HepG2 (cell line): Measurements from ENCODE around the gene RRP12. TPM values are rescaled to one million over a fixed set of nuclear protein-coding genes. Genes with fewer than 3 reads are reported as not detected.

Experiments used
- CBX2 ChIP-seq, 2 experiments: fragments of 200-600 bp in 1 of 2; sonication (generic); formaldehyde crosslinking in 1 of 2; IDR thresholded peaks; 2 replicates each; pipeline versions ENCODE4 v1.7.0 to v1.8.1; 2018 to 2022; ENCODE audit warnings: low read depth in 2 of 2, low read length in 1 of 2, mild to moderate bottlenecking in 1 of 2, missing genetic modification reagents in 1 of 2
- EED ChIP-seq: sonication (generic); formaldehyde crosslinking; IDR thresholded peaks from 2 replicates; pipeline ENCODE4 v1.5.0; 2020; ENCODE audit warnings: mild to moderate bottlenecking, missing genetic modification reagents
- HDAC1 ChIP-seq: sonication (generic); formaldehyde crosslinking; IDR thresholded peaks from 2 replicates; pipeline ENCODE4 v1.5.1; 2020; ENCODE audit warnings: mild to moderate bottlenecking, missing genetic modification reagents
- HOXA3 ChIP-seq: sonication (generic); formaldehyde crosslinking; IDR thresholded peaks from 2 replicates; pipeline ENCODE4 v1.5.0; 2020; ENCODE audit warnings: missing genetic modification reagents
- KAT8 ChIP-seq: IDR thresholded peaks from 2 replicates; pipeline ENCODE4 v1.6.1; 2016; ENCODE audit warnings: missing genetic modification reagents, missing compliant biosample characterization
- KDM6A ChIP-seq: IDR thresholded peaks from 2 replicates; pipeline ENCODE4 v1.6.1; 2016; ENCODE audit warnings: low read depth
- MTA3 ChIP-seq: sonication (generic); formaldehyde crosslinking; IDR thresholded peaks from 2 replicates; pipeline ENCODE4 v1.4.0; 2020; ENCODE audit warnings: missing genetic modification reagents
- MXI1 ChIP-seq: IDR thresholded peaks from 3 replicates; pipeline ENCODE4 v1.6.1; 2012; ENCODE audit warnings: low read depth, low read length, inconsistent platforms, borderline replicate concordance
- NFRKB ChIP-seq: fragments of 450-650 bp; IDR thresholded peaks from 2 replicates; pipeline ENCODE4 v1.6.1; 2017
- ONECUT2 ChIP-seq: sonication (generic); formaldehyde crosslinking; IDR thresholded peaks from 2 replicates; pipeline ENCODE4 v1.4.0; 2020; ENCODE audit warnings: missing genetic modification reagents
- PHF5A ChIP-seq: IDR thresholded peaks from one replicate; pipeline ENCODE4 v1.6.1; 2018; ENCODE audit warnings: low read depth, missing genetic modification reagents; ENCODE audit not compliant: unreplicated experiment
- RAD51 ChIP-seq: fragments of 450-650 bp; IDR thresholded peaks from 2 replicates; pipeline ENCODE4 v1.6.1; 2016; ENCODE audit warnings: borderline replicate concordance
- RFX1 ChIP-seq: fragments of 450-650 bp; IDR thresholded peaks from 2 replicates; pipeline ENCODE4 v1.6.1; 2017
- SIX1 ChIP-seq: sonication (generic); formaldehyde crosslinking; IDR thresholded peaks from 2 replicates; pipeline ENCODE4 v1.4.0; 2020; ENCODE audit warnings: missing genetic modification reagents, borderline replicate concordance
- ZFX ChIP-seq: sonication (generic); formaldehyde crosslinking; IDR thresholded peaks from 2 replicates; pipeline ENCODE4 v1.4.0; 2020; ENCODE audit warnings: mild to moderate bottlenecking, low read depth, missing genetic modification reagents, moderate library complexity
- ZIK1 ChIP-seq: sonication (generic); formaldehyde crosslinking; IDR thresholded peaks from 2 replicates; pipeline ENCODE4 v1.5.0; 2020; ENCODE audit warnings: mild to moderate bottlenecking, low read depth, missing genetic modification reagents, borderline replicate concordance
- ZNF136 ChIP-seq: sonication (generic); formaldehyde crosslinking; IDR thresholded peaks from 2 replicates; pipeline ENCODE4 v1.8.1; 2022; ENCODE audit warnings: low read depth, mild to moderate bottlenecking, moderate library complexity, missing genetic modification reagents
- ZNF30 ChIP-seq: sonication (generic); formaldehyde crosslinking; IDR thresholded peaks from 2 replicates; pipeline ENCODE4 v1.5.0; 2020; ENCODE audit warnings: mild to moderate bottlenecking, missing genetic modification reagents
- ZNF577 ChIP-seq: sonication (generic); formaldehyde crosslinking; IDR thresholded peaks from 2 replicates; pipeline ENCODE4 v1.4.0; 2020; ENCODE audit warnings: mild to moderate bottlenecking, low read depth, missing genetic modification reagents, borderline replicate concordance
- ZNF619 ChIP-seq: sonication (generic); formaldehyde crosslinking; IDR thresholded peaks from 2 replicates; pipeline ENCODE4 v1.4.0; 2020; ENCODE audit warnings: mild to moderate bottlenecking, missing genetic modification reagents
- ZNF879 ChIP-seq: sonication (generic); formaldehyde crosslinking; IDR thresholded peaks from 2 replicates; pipeline ENCODE4 v1.8.1; 2023; ENCODE audit warnings: missing genetic modification reagents
- polyA plus RNA-seq, 8 experiments: library from polyadenylated mRNA; depleted of rRNA in 3 of 8; stranded (reverse) in 7 of 8; unstranded in 1 of 8; fragments of >200 nt; fragmentation: Illumina TruSeq in 4 of 8; extraction: Trizol in 4 of 8; gene quantifications; 2 replicates each; pipeline versions ENCODE4 v1.2.1 to v1.2.3, GENCODE V29; 2011 to 2016; ENCODE audit warnings: low read depth in 4 of 8, missing spikeins in 1 of 8, mixed read lengths in 1 of 8; ENCODE audit not compliant: insufficient read depth in 1 of 8
- total RNA-seq, 5 experiments: library from RNA; depleted of rRNA; stranded (reverse); fragments of >200 nt; fragmentation: Illumina TruSeq; extraction: Trizol; gene quantifications; 2 replicates each; pipeline ENCODE4 v1.2.3, GENCODE V29; 2016; ENCODE audit warnings: low read depth in 1 of 5
- TF ChIP-seq, protein P1 (sequence below): sonication (generic); formaldehyde crosslinking; IDR thresholded peaks from 2 replicates; pipeline ENCODE4 v1.5.1; 2020; ENCODE audit warnings: mild to moderate bottlenecking, missing genetic modification reagents, borderline replicate concordance
- TF ChIP-seq, protein P2 (sequence below): sonication (generic); formaldehyde crosslinking; IDR thresholded peaks from 2 replicates; pipeline ENCODE4 v1.4.0; 2020; ENCODE audit warnings: missing genetic modification reagents
- TF ChIP-seq, protein P3 (sequence below): IDR thresholded peaks from 2 replicates; pipeline ENCODE4 v1.6.1; 2012; ENCODE audit warnings: inconsistent platforms
- TF ChIP-seq, protein P4 (sequence below): fragments of 450-650 bp; IDR thresholded peaks from 2 replicates; pipeline ENCODE4 v1.6.1; 2017
- TF ChIP-seq, protein P5 (sequence below): sonication (generic); formaldehyde crosslinking; IDR thresholded peaks from 2 replicates; pipeline ENCODE4 v1.8.0; 2022; ENCODE audit warnings: low read depth, missing genetic modification reagents

Gene RRP12
- total and polyA plus RNA-seq, 2 of the 13 experiments (the other 11 are each of a cell fraction or from before 2014, with no cell fraction given): 13.2 to 39.4 TPM

DNA sequence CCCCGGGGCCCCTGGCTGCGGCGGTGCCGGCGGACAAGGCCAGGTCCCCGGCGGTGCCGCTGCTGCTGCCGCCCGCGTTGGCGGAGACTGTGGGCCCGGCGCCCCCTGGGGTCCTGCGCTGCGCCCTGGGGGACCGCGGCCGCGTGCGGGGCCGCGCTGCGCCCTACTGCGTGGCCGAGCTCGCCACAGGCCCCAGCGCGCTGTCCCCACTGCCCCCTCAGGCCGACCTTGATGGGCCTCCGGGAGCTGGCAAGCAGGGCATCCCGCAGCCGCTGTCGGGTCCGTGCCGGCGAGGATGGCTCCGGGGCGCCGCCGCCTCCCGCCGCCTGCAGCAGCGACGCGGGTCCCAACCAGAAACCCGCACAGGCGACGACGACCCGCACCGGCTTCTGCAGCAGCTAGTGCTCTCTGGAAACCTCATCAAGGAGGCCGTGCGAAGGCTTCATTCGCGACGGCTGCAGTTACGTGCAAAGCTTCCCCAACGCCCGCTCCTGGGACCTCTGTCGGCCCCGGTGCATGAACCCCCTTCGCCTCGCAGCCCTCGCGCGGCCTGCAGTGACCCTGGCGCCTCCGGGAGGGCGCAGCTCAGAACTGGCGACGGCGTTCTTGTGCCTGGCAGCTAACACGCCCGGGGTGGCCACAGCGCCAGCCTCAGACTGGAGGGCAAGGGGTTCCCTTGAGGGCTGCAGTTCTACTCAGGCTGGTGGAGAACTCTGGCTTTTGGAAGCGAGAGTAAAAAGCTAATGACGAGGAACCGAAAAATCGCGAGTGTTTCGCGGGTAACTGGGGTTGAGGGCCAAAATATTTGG lies 81.3 kb downstream of the RRP12 start (continued):
- TF ChIP-seq ZIK1 (no peak), ZFX (CRISPR knock-in tag) (peak; percentile 70), SIX1 (CRISPR knock-in tag) (no peak), ZNF577 (CRISPR knock-in tag) (no peak), PHF5A (no peak), RFX1 (no peak), MXI1 (no peak), NFRKB (no peak), ZNF136 (CRISPR knock-in tag) (no peak), HOXA3 (CRISPR knock-in tag) (peak; percentile 48; the same call in 1 of the 2 replicates), CBX2 (IDR thresholded peaks at IDR 0.05; ENCODE audit: low read depth, low read length) (no peak), CBX2 (CRISPR knock-in tag; IDR thresholded peaks at IDR 0.05; ENCODE audit: low read depth) (no peak), RAD51 (no peak), KAT8 (CRISPR knock-in tag) (peak; percentile 56; the same call in 1 of the 2 replicates), KDM6A (no peak), EED (no peak), ZNF30 (CRISPR knock-in tag) (no peak), ZNF879 (CRISPR knock-in tag) (no peak), ZNF619 (CRISPR knock-in tag) (no peak), HDAC1 (CRISPR knock-in tag) (peak; percentile 74), MTA3 (CRISPR knock-in tag) (no peak), ONECUT2 (no peak)
- TF ChIP-seq, protein P1, sequence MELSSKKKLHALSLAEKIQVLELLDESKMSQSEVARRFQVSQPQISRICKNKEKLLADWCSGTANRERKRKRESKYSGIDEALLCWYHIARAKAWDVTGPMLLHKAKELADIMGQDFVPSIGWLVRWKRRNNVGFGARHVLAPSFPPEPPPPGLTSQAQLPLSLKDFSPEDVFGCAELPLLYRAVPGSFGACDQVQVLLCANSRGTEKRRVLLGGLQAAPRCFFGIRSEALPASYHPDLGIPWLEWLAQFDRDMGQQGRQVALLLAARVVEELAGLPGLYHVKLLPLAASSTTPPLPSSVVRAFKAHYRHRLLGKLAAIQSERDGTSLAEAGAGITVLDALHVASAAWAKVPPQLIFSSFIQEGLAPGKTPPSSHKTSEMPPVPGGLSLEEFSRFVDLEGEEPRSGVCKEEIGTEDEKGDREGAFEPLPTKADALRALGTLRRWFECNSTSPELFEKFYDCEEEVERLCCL (CRISPR knock-in tag): no peak
- TF ChIP-seq, protein P2, sequence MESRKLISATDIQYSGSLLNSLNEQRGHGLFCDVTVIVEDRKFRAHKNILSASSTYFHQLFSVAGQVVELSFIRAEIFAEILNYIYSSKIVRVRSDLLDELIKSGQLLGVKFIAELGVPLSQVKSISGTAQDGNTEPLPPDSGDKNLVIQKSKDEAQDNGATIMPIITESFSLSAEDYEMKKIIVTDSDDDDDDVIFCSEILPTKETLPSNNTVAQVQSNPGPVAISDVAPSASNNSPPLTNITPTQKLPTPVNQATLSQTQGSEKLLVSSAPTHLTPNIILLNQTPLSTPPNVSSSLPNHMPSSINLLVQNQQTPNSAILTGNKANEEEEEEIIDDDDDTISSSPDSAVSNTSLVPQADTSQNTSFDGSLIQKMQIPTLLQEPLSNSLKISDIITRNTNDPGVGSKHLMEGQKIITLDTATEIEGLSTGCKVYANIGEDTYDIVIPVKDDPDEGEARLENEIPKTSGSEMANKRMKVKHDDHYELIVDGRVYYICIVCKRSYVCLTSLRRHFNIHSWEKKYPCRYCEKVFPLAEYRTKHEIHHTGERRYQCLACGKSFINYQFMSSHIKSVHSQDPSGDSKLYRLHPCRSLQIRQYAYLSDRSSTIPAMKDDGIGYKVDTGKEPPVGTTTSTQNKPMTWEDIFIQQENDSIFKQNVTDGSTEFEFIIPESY (CRISPR knock-in tag): no peak
- TF ChIP-seq, protein P3, sequence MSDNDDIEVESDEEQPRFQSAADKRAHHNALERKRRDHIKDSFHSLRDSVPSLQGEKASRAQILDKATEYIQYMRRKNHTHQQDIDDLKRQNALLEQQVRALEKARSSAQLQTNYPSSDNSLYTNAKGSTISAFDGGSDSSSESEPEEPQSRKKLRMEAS: peak; percentile 62; the same call in 1 of the 2 replicates
- TF ChIP-seq, protein P4, sequence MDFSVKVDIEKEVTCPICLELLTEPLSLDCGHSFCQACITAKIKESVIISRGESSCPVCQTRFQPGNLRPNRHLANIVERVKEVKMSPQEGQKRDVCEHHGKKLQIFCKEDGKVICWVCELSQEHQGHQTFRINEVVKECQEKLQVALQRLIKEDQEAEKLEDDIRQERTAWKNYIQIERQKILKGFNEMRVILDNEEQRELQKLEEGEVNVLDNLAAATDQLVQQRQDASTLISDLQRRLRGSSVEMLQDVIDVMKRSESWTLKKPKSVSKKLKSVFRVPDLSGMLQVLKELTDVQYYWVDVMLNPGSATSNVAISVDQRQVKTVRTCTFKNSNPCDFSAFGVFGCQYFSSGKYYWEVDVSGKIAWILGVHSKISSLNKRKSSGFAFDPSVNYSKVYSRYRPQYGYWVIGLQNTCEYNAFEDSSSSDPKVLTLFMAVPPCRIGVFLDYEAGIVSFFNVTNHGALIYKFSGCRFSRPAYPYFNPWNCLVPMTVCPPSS: no peak
- TF ChIP-seq, protein P5, sequence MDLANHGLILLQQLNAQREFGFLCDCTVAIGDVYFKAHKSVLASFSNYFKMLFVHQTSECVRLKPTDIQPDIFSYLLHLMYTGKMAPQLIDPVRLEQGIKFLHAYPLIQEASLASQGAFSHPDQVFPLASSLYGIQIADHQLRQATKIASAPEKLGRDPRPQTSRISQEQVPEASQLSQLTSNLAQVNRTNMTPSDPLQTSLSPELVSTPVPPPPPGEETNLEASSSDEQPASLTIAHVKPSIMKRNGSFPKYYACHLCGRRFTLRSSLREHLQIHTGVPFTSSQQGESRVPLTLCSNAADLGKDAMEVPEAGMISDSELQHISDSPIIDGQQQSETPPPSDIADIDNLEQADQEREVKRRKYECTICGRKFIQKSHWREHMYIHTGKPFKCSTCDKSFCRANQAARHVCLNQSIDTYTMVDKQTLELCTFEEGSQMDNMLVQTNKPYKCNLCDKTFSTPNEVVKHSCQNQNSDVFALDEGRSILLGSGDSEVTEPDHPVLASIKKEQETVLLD (CRISPR knock-in tag): 0 out of 2 replicates have a peak, but pooled peaks have one; percentile 16
